Epithelial cell of proximal tubule (primary cell): Measurements from ENCODE around the gene NACA. TPM values are rescaled to one million over a fixed set of nuclear protein-coding genes. Genes with fewer than 3 reads are reported as not detected.

Experiments used
- DNase-seq: peaks from one replicate; pipeline ENCODE4 v3.0.0-alpha.2; 2011; ENCODE audit warnings: low read depth
- H3K4me3 ChIP-seq: 2 replicates; pipeline ENCODE4 v1.5.1; 2011; ENCODE audit warnings: low read depth, mild to moderate bottlenecking, low read length
- CTCF ChIP-seq: conservative IDR thresholded peaks from 2 replicates; pipeline ENCODE4 v1.5.1; 2012; ENCODE audit warnings: low read depth, mild to moderate bottlenecking, low read length
- total RNA-seq: library from RNA; depleted of rRNA; stranded (reverse); fragments of >200 nt; gene quantifications from 2 replicates; pipeline ENCODE4 v1.2.3, GENCODE V29; 2015

The NACA gene
- total RNA-seq, 1 donor from 2014 or later, result 1,115 TPM

- no peak for DNase-seq
- TF ChIP-seq CTCF, result no peak
Observed at GRCh38 chr12:56677680-56678079, 47.4 kb downstream of the NACA start.

GRCh38 chr12:56676851-56677580, 48.1 kb downstream of the NACA start:
- no peak for TF ChIP-seq CTCF
- no peak for DNase-seq
- H3K4me3 ChIP-seq, result no peak overlapping the region

More at GRCh38 chr12:56677680-56678079, 47.4 kb downstream of the NACA start:
- H3K4me3 ChIP-seq, result no peak overlapping the region

- TF ChIP-seq CTCF, result no peak
- DNase-seq, result no peak
Observed at GRCh38 chr12:56671608-56672007, 53.5 kb downstream of the NACA start.

GRCh38 chr12:56670836-56671235, 54.3 kb downstream of the NACA start:
- no peak for DNase-seq

More at GRCh38 chr12:56671608-56672007, 53.5 kb downstream of the NACA start:
- no peak overlapping the region for H3K4me3 ChIP-seq

GRCh38 chr12:56668197-56668457, 57.0 kb downstream of the NACA start:
- TF ChIP-seq CTCF, result no peak
- H3K4me3 ChIP-seq, result no peak overlapping the region
- DNase-seq, result no peak

More at GRCh38 chr12:56670836-56671235, 54.3 kb downstream of the NACA start:
- no peak for TF ChIP-seq CTCF
- no peak overlapping the region for H3K4me3 ChIP-seq

Other genes starting within 250 kb of the NACA start
- 0.29 and 2.9 TPM in 2 replicates for gene GLS2, start 237.1 kb downstream of the NACA start, total RNA-seq
- 23.9 and 31.0 TPM in 2 replicates for gene RBMS2, start 203.5 kb downstream of the NACA start, total RNA-seq
- gene BAZ2A, start 95.0 kb downstream of the NACA start, total RNA-seq, result 41.5 and 43.1 TPM in 2 replicates
- 569 and 705 TPM in 2 replicates for gene ATP5F1B, start 79.3 kb downstream of the NACA start, total RNA-seq
- 110 and 203 TPM in 2 replicates for gene PTGES3, start 37.0 kb downstream of the NACA start, total RNA-seq
- 19.1 and 32.2 TPM in 2 replicates for gene PRIM1, start 27.0 kb upstream of the NACA start, total RNA-seq
- gene HSD17B6, start 38.0 kb upstream of the NACA start, total RNA-seq, result 0.36 and 0.81 TPM in 2 replicates
- not detected in 2 replicates for gene SDR9C7, start 209.1 kb upstream of the NACA start, total RNA-seq
- gene RDH16, start 232.3 kb upstream of the NACA start, total RNA-seq, result 0.12 TPM in 1 of 2 replicates, not detected in the other